WTC11 (cell line): Measurements from ENCODE around the gene IL1RAPL2. TPM values are rescaled to one million over a fixed set of nuclear protein-coding genes. Genes with fewer than 3 reads are reported as not detected.

Experiments used
- ATAC-seq: fragments of 200-7000 bp; cut with Tn5 transposase; 2 replicates; pipeline ENCODE4 v1.10.0; 2021; ENCODE audit warnings: mild to moderate bottlenecking, moderate library complexity
- CTCF ChIA-PET: fragments of 300-600 bp; sonication (Branson Sonifier 250); formaldehyde crosslinking; loops from one replicate; lab custom pipeline; 2021; ENCODE audit warnings: antibody characterized with exemption; lab: Charles Lee
- POLR2A ChIA-PET: fragments of 350-600 bp; sonication (Branson Sonifier 250); formaldehyde crosslinking; loops from one replicate; lab custom pipeline; 2021; ENCODE audit warnings: antibody characterized with exemption; lab: Charles Lee
- DNase-seq: peaks from one replicate; pipeline ENCODE4 v3.0.0; 2021; ENCODE audit warnings: low spot score
- H3K27ac Mint-ChIP-seq: 2 replicates; pipeline ENCODE4 v1.8.0; 2021; ENCODE audit warnings: mixed read lengths
- H3K27me3 Mint-ChIP-seq: 2 replicates; pipeline ENCODE4 v1.8.0; 2021; ENCODE audit warnings: low read depth, mild to moderate bottlenecking, moderate library complexity, mixed read lengths
- H3K36me3 Mint-ChIP-seq: 2 replicates; pipeline ENCODE4 v1.8.0; 2021; ENCODE audit warnings: mixed read lengths
- H3K4me1 Mint-ChIP-seq: 2 replicates; pipeline ENCODE4 v1.8.0; 2022; ENCODE audit warnings: mixed read lengths
- H3K4me3 Mint-ChIP-seq: 2 replicates; pipeline ENCODE4 v1.8.0; 2021; ENCODE audit warnings: mild to moderate bottlenecking, moderate library complexity, mixed read lengths
- H3K9me3 Mint-ChIP-seq: 2 replicates; pipeline ENCODE4 v1.8.0; 2021; ENCODE audit warnings: mixed read lengths
- ATF2 ChIP-seq: sonication (generic); formaldehyde crosslinking; IDR thresholded peaks from 2 replicates; pipeline ENCODE4 v1.8.1; 2022; ENCODE audit warnings: low read depth, missing genetic modification reagents, borderline replicate concordance
- CBFB ChIP-seq: sonication (generic); formaldehyde crosslinking; IDR thresholded peaks from 2 replicates; pipeline ENCODE4 v1.8.1; 2022; ENCODE audit warnings: mild to moderate bottlenecking, low read depth, missing genetic modification reagents
- E2F4 ChIP-seq: sonication (generic); formaldehyde crosslinking; IDR thresholded peaks from 2 replicates; pipeline ENCODE4 v1.8.1; 2022; ENCODE audit warnings: low read depth, mild to moderate bottlenecking, moderate library complexity, missing genetic modification reagents, borderline replicate concordance
- E2F5 ChIP-seq: sonication (generic); formaldehyde crosslinking; IDR thresholded peaks from 2 replicates; pipeline ENCODE4 v1.8.1; 2022; ENCODE audit warnings: mild to moderate bottlenecking, moderate library complexity, missing genetic modification reagents
- ELF4 ChIP-seq: sonication (generic); formaldehyde crosslinking; IDR thresholded peaks from 2 replicates; pipeline ENCODE4 v1.8.1; 2022; ENCODE audit warnings: low read depth, mild to moderate bottlenecking, moderate library complexity, missing genetic modification reagents
- ERG ChIP-seq: fragments of 250-450 bp; sonication (Bioruptor Pico); IDR thresholded peaks from 2 replicates; pipeline ENCODE4 v1.8.0; 2021; ENCODE audit warnings: mild to moderate bottlenecking
- ESRRA ChIP-seq: sonication (generic); formaldehyde crosslinking; IDR thresholded peaks from 2 replicates; pipeline ENCODE4 v1.8.1; 2022; ENCODE audit warnings: mild to moderate bottlenecking, missing genetic modification reagents, borderline replicate concordance
- FOXP1 ChIP-seq: sonication (generic); formaldehyde crosslinking; IDR thresholded peaks from 2 replicates; pipeline ENCODE4 v1.8.0; 2022; ENCODE audit warnings: missing genetic modification reagents, mild to moderate bottlenecking, moderate library complexity, borderline replicate concordance
- HMGXB4 ChIP-seq: sonication (generic); formaldehyde crosslinking; IDR thresholded peaks from 2 replicates; pipeline ENCODE4 v1.8.1; 2023; ENCODE audit warnings: mild to moderate bottlenecking, moderate library complexity, missing genetic modification reagents
- NR2C2 ChIP-seq: sonication (generic); formaldehyde crosslinking; IDR thresholded peaks from 2 replicates; pipeline ENCODE4 v1.8.0; 2022; ENCODE audit warnings: mild to moderate bottlenecking, missing genetic modification reagents
- TCF7 ChIP-seq: sonication (generic); formaldehyde crosslinking; IDR thresholded peaks from 2 replicates; pipeline ENCODE4 v1.8.0; 2022; ENCODE audit warnings: mild to moderate bottlenecking, low read depth, missing genetic modification reagents, moderate library complexity
- TEAD4 ChIP-seq: sonication (generic); formaldehyde crosslinking; IDR thresholded peaks from 2 replicates; pipeline ENCODE4 v1.8.0; 2022; ENCODE audit warnings: mild to moderate bottlenecking, missing genetic modification reagents
- TP53 ChIP-seq: sonication (generic); formaldehyde crosslinking; IDR thresholded peaks from 2 replicates; pipeline ENCODE4 v1.8.1; 2023; ENCODE audit warnings: mild to moderate bottlenecking, missing genetic modification reagents
- USF2 ChIP-seq: sonication (generic); formaldehyde crosslinking; IDR thresholded peaks from 2 replicates; pipeline ENCODE4 v1.8.1; 2023; ENCODE audit warnings: mild to moderate bottlenecking, missing genetic modification reagents, moderate library complexity
- ZNF219 ChIP-seq: sonication (generic); formaldehyde crosslinking; IDR thresholded peaks from 2 replicates; pipeline ENCODE4 v1.8.0; 2023; ENCODE audit warnings: missing genetic modification reagents, mild to moderate bottlenecking, borderline replicate concordance
- ZNF232 ChIP-seq: sonication (generic); formaldehyde crosslinking; IDR thresholded peaks from 2 replicates; pipeline ENCODE4 v1.8.0; 2022; ENCODE audit warnings: mild to moderate bottlenecking, missing genetic modification reagents
- ZNF396 ChIP-seq: fragments of 250-450 bp; sonication (Bioruptor Pico); IDR thresholded peaks from 2 replicates; pipeline ENCODE4 v1.8.0; 2021; ENCODE audit warnings: mild to moderate bottlenecking, moderate library complexity, borderline replicate concordance
- ZNF425 ChIP-seq: fragments of 250-450 bp; sonication (Bioruptor Pico); conservative IDR thresholded peaks from 2 replicates; pipeline ENCODE4 v1.9.0; 2021; ENCODE audit warnings: mild to moderate bottlenecking
- total RNA-seq: library from RNA; stranded (reverse); gene quantifications from 3 replicates; pipeline ENCODE4 v1.2.3, GENCODE V29; 2021

Gene IL1RAPL2
- total RNA-seq, 1 experiment from 2014 or later: 0.09 TPM

- no peak for TF ChIP-seq ERG (CRISPR knock-in tag)
These were observed 783.5 kb downstream of the IL1RAPL2 start (continued) for GRCh38 chrX:105349476-105349875.

- DNase-seq: no peak
- ATAC-seq: no peak
- Mint-ChIP-seq H3K4me1 (no peaks in the 10 kb centered on the region), H3K36me3 (no peaks in the 10 kb centered on the region), H3K27ac (no peak overlapping the region), H3K27me3 (no peaks in the 10 kb centered on the region; the same call in 1 of the 2 replicates), H3K9me3 (peaks cover 10% of the 10 kb centered on the region), H3K4me3 (no peak overlapping the region)
- CTCF ChIA-PET: no interaction called here
- POLR2A ChIA-PET: no interaction called here
- TF ChIP-seq ESRRA: no peak
- TF ChIP-seq HMGXB4 (CRISPR knock-in tag): no peak
- no peak for TF ChIP-seq ZNF232 (CRISPR knock-in tag)
- TF ChIP-seq E2F5 (CRISPR knock-in tag): no peak
- TF ChIP-seq TEAD4: no peak
- no peak for TF ChIP-seq USF2 (CRISPR knock-in tag)
- TF ChIP-seq FOXP1 (CRISPR knock-in tag): no peak
These were observed 809.8 kb downstream of the IL1RAPL2 start for GRCh38 chrX:105375816-105376215.

GRCh38 chrX:105424729-105425128 lies 858.7 kb downstream of the IL1RAPL2 start:
- Mint-ChIP-seq H3K9me3 (peaks cover 27% of the 10 kb centered on the region), H3K4me3 (no peak overlapping the region), H3K27me3 (no peaks in the 10 kb centered on the region), H3K27ac (peak overlapping the region; percentile 93; the same call in 1 of the 2 replicates), H3K4me1 (peaks cover 23% of the 10 kb centered on the region), H3K36me3 (peaks cover 26% of the 10 kb centered on the region)
- TF ChIP-seq ZNF425 (CRISPR knock-in tag) (no peak), E2F5 (CRISPR knock-in tag) (no peak), ATF2 (CRISPR knock-in tag) (no peak), TP53 (no peak), CBFB (CRISPR knock-in tag) (no peak), E2F4 (CRISPR knock-in tag) (no peak), ZNF219 (CRISPR knock-in tag) (no peak), NR2C2 (CRISPR knock-in tag) (no peak), ZNF396 (CRISPR knock-in tag) (no peak), TCF7 (CRISPR knock-in tag) (no peak), ELF4 (CRISPR knock-in tag) (no peak)
- DNase-seq (no peak), ATAC-seq (no peak)
- ChIA-PET CTCF (no interaction called here), POLR2A (no interaction called here)
